ENCODE results near the gene XPC. TPM values are rescaled to one million over a fixed set of nuclear protein-coding genes. Genes with fewer than 3 reads are reported as not detected.

Gene XPC
- total RNA-seq, 1 experiment from 2014 or later, result 34.9 TPM

DNA sequence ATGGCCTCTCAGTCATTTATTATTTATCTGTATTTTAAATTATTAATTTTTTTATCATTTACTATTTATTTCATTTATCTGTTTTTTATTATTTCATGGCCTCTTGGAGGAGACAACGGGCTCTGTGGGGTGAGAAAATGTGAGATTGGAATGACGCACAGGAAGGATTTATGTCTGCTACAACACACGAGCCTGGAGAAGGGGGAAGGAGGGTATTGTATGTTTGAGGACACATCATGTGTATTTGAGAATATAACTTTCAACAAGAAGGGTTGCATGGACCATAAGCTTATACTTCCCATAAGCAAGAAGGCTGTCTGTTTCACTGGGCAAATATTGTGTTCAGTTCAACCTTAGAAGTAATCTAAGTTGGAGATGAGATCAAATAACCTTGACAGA, 31.9 kb upstream of the XPC start:
- ChIA-PET CTCF (interaction anchor here (0.9 to 1.2 kb wide), 3 partner anchors 9 to 314 kb away, joined by 3 to 5 read pairs (median 3); no protein-coding TSS in a partner anchor), POLR2A (no interaction called here)
- no peaks in the 10 kb centered on the region; the same call in 1 of the 2 replicates for H3K27me3 Mint-ChIP-seq (ENCODE audit: low read depth)

DNA sequence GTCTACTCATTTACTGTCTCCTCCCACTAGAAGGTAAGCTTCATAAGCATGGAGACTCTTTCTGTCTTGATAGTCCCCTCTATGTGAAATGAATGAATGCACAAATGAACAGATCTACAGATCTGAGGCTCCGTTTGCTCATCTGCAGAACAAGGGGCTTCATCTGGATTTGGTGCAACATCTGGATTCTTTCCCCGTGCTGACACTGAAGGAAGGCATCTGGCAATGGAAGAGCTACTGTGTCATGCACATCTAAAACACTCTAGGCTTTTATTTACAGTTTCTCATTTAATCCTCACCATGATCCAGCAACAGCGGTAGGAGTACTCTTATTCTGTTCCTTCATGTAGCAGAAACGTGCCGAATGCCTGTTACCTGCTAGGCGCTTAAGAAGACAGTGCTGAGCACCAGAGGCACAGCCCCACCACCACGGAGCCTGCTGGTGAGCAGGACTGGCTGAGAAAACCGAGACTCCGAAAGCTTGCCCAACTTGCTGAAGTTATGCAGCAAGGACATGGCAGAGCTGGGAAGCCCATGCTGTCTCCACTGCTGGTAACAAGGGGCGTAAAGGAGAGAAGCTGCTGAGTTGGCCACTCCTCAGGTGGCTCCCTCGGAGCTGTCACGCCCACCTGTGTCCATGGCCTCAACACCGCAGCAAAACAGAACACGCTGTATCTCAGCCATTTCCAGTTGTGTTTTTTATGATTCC, 31.3 kb upstream of the XPC start:
- TF ChIP-seq, protein P1, sequence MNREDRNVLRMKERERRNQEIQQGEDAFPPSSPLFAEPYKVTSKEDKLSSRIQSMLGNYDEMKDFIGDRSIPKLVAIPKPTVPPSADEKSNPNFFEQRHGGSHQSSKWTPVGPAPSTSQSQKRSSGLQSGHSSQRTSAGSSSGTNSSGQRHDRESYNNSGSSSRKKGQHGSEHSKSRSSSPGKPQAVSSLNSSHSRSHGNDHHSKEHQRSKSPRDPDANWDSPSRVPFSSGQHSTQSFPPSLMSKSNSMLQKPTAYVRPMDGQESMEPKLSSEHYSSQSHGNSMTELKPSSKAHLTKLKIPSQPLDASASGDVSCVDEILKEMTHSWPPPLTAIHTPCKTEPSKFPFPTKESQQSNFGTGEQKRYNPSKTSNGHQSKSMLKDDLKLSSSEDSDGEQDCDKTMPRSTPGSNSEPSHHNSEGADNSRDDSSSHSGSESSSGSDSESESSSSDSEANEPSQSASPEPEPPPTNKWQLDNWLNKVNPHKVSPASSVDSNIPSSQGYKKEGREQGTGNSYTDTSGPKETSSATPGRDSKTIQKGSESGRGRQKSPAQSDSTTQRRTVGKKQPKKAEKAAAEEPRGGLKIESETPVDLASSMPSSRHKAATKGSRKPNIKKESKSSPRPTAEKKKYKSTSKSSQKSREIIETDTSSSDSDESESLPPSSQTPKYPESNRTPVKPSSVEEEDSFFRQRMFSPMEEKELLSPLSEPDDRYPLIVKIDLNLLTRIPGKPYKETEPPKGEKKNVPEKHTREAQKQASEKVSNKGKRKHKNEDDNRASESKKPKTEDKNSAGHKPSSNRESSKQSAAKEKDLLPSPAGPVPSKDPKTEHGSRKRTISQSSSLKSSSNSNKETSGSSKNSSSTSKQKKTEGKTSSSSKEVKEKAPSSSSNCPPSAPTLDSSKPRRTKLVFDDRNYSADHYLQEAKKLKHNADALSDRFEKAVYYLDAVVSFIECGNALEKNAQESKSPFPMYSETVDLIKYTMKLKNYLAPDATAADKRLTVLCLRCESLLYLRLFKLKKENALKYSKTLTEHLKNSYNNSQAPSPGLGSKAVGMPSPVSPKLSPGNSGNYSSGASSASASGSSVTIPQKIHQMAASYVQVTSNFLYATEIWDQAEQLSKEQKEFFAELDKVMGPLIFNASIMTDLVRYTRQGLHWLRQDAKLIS (CRISPR knock-in tag; IDR thresholded peaks at IDR 0.05; ENCODE audit: borderline replicate concordance), result no peak
- TF ChIP-seq ETV6 (CRISPR knock-in tag; IDR thresholded peaks at IDR 0.05), result no peak
- TF ChIP-seq, protein P2, sequence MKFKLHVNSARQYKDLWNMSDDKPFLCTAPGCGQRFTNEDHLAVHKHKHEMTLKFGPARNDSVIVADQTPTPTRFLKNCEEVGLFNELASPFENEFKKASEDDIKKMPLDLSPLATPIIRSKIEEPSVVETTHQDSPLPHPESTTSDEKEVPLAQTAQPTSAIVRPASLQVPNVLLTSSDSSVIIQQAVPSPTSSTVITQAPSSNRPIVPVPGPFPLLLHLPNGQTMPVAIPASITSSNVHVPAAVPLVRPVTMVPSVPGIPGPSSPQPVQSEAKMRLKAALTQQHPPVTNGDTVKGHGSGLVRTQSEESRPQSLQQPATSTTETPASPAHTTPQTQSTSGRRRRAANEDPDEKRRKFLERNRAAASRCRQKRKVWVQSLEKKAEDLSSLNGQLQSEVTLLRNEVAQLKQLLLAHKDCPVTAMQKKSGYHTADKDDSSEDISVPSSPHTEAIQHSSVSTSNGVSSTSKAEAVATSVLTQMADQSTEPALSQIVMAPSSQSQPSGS (CRISPR knock-in tag; IDR thresholded peaks at IDR 0.05; ENCODE audit: borderline replicate concordance, low read depth), result no peak
- TF ChIP-seq ESRRA (CRISPR knock-in tag; IDR thresholded peaks at IDR 0.05; ENCODE audit: borderline replicate concordance), result no peak
- no peak for TF ChIP-seq RORB (CRISPR knock-in tag; IDR thresholded peaks at IDR 0.05)
- no peak for TF ChIP-seq ZNF232 (CRISPR knock-in tag; IDR thresholded peaks at IDR 0.05)
- TF ChIP-seq NR1H2 (CRISPR knock-in tag; IDR thresholded peaks at IDR 0.05), result no peak
- TF ChIP-seq, protein P3, sequence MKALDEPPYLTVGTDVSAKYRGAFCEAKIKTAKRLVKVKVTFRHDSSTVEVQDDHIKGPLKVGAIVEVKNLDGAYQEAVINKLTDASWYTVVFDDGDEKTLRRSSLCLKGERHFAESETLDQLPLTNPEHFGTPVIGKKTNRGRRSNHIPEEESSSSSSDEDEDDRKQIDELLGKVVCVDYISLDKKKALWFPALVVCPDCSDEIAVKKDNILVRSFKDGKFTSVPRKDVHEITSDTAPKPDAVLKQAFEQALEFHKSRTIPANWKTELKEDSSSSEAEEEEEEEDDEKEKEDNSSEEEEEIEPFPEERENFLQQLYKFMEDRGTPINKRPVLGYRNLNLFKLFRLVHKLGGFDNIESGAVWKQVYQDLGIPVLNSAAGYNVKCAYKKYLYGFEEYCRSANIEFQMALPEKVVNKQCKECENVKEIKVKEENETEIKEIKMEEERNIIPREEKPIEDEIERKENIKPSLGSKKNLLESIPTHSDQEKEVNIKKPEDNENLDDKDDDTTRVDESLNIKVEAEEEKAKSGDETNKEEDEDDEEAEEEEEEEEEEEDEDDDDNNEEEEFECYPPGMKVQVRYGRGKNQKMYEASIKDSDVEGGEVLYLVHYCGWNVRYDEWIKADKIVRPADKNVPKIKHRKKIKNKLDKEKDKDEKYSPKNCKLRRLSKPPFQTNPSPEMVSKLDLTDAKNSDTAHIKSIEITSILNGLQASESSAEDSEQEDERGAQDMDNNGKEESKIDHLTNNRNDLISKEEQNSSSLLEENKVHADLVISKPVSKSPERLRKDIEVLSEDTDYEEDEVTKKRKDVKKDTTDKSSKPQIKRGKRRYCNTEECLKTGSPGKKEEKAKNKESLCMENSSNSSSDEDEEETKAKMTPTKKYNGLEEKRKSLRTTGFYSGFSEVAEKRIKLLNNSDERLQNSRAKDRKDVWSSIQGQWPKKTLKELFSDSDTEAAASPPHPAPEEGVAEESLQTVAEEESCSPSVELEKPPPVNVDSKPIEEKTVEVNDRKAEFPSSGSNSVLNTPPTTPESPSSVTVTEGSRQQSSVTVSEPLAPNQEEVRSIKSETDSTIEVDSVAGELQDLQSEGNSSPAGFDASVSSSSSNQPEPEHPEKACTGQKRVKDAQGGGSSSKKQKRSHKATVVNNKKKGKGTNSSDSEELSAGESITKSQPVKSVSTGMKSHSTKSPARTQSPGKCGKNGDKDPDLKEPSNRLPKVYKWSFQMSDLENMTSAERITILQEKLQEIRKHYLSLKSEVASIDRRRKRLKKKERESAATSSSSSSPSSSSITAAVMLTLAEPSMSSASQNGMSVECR (CRISPR knock-in tag; IDR thresholded peaks at IDR 0.05; ENCODE audit: borderline replicate concordance), result no peak
- TF ChIP-seq CBFB (CRISPR knock-in tag; IDR thresholded peaks at IDR 0.05; ENCODE audit: low read depth), result no peak
- TF ChIP-seq ZBTB21 (CRISPR knock-in tag; IDR thresholded peaks at IDR 0.05; ENCODE audit: borderline replicate concordance), result no peak
- no peak for TF ChIP-seq TEAD1 (CRISPR knock-in tag; IDR thresholded peaks at IDR 0.05)
- ATAC-seq (no peak), DNase-seq (ENCODE audit: low spot score) (no peak)
- H3K4me1 Mint-ChIP-seq, result 0 out of 2 replicates have a peak, but pooled peaks cover 8% of the 10 kb centered on the region
- no peaks in the 10 kb centered on the region for H3K36me3 Mint-ChIP-seq
- ChIA-PET POLR2A (no interaction called here), CTCF (interaction anchor here (0.9 to 1.2 kb wide), 4 partner anchors 9 to 313 kb away, joined by 3 to 5 read pairs (median 4); no protein-coding TSS in a partner anchor)
- no peaks in the 10 kb centered on the region; the same call in 1 of the 2 replicates for H3K27me3 Mint-ChIP-seq (ENCODE audit: low read depth)
- no peak overlapping the region for H3K27ac Mint-ChIP-seq
- no peak overlapping the region for H3K4me3 Mint-ChIP-seq
- H3K9me3 Mint-ChIP-seq, result no peaks in the 10 kb centered on the region

More for the DNA sequence above, 31.9 kb upstream of the XPC start:
- no peak overlapping the region for H3K27ac Mint-ChIP-seq
- ATAC-seq (no peak), DNase-seq (ENCODE audit: low spot score) (no peak)
- H3K9me3 Mint-ChIP-seq, result no peaks in the 10 kb centered on the region
- 0 out of 2 replicates have a peak, but pooled peaks cover 8% of the 10 kb centered on the region for H3K4me1 Mint-ChIP-seq
- H3K36me3 Mint-ChIP-seq, result no peaks in the 10 kb centered on the region
- no peak overlapping the region for H3K4me3 Mint-ChIP-seq
- TF ChIP-seq MXD4 (CRISPR knock-in tag; IDR thresholded peaks at IDR 0.05; ENCODE audit: borderline replicate concordance) (no peak), HMGA2 (CRISPR knock-in tag; IDR thresholded peaks at IDR 0.05) (0 out of 2 replicates have a peak, but pooled peaks have one; percentile 14)

Measured in WTC11 (cell line).